ENCODE data around the gene LNP1.
"Not testable (repeated sequence)": the region's sequence is repeated elsewhere in the genome, so short reads cannot be mapped to it uniquely, and the experiment has no call there.

The LNP1 gene

GRCh38 chr3:100437721-100438622, 36.6 kb downstream of the LNP1 start:
- DNase-seq, result no peak

- no peak for DNase-seq
Measured at GRCh38 chr3:100438623-100438974, 37.3 kb downstream of the LNP1 start.

GRCh38 chr3:100440895-100441294, 39.6 kb downstream of the LNP1 start:
- DNase-seq, result no peak

- no peak for DNase-seq
Measured at GRCh38 chr3:100443690-100444089, 42.4 kb downstream of the LNP1 start.

- not testable (repeated sequence) for DNase-seq
Measured at GRCh38 chr3:100447067-100447466, 45.7 kb downstream of the LNP1 start.

- no peak for DNase-seq
Measured at GRCh38 chr3:100448079-100448478, 46.7 kb downstream of the LNP1 start.

- no peak for DNase-seq
Measured at GRCh38 chr3:100449214-100449613, 47.9 kb downstream of the LNP1 start.

- DNase-seq, result no peak
Measured at GRCh38 chr3:100454677-100455076, 53.3 kb downstream of the LNP1 start.

GRCh38 chr3:100455841-100456550, 54.7 kb downstream of the LNP1 start:
- no peak for DNase-seq

- no peak for DNase-seq
Measured at GRCh38 chr3:100456745-100457144, 55.4 kb downstream of the LNP1 start.

GRCh38 chr3:100457811-100458210, 56.5 kb downstream of the LNP1 start:
- DNase-seq, result no peak

GRCh38 chr3:100458814-100459213, 57.5 kb downstream of the LNP1 start:
- DNase-seq, result no peak

- peak; percentile 14 for DNase-seq
Measured at GRCh38 chr3:100463002-100463401, 61.7 kb downstream of the LNP1 start.

GRCh38 chr3:100463646-100464155, 62.4 kb downstream of the LNP1 start:
- DNase-seq, result no peak

- DNase-seq, result no peak
Measured at GRCh38 chr3:100465892-100466777, 64.8 kb downstream of the LNP1 start.

- no peak for DNase-seq
Measured at GRCh38 chr3:100467133-100467532, 65.8 kb downstream of the LNP1 start.

- DNase-seq, result no peak
Measured at GRCh38 chr3:100468676-100469075, 67.3 kb downstream of the LNP1 start.

GRCh38 chr3:100470951-100471350, 69.6 kb downstream of the LNP1 start:
- no peak for DNase-seq

GRCh38 chr3:100471444-100471843, 70.1 kb downstream of the LNP1 start:
- no peak for DNase-seq

GRCh38 chr3:100477851-100478360, 76.6 kb downstream of the LNP1 start:
- DNase-seq, result not testable (repeated sequence)

- not testable (repeated sequence) for DNase-seq
Measured at GRCh38 chr3:100478521-100478920, 77.2 kb downstream of the LNP1 start.

- DNase-seq, result no peak
Measured at GRCh38 chr3:100480081-100480480, 78.7 kb downstream of the LNP1 start.

GRCh38 chr3:100482176-100482575, 80.8 kb downstream of the LNP1 start:
- DNase-seq, result no peak
